WTC11 (cell line): ENCODE data around the gene NRXN3. TPM values are rescaled to one million over a fixed set of nuclear protein-coding genes. Genes with fewer than 3 reads are reported as not detected.

Experiments used
- ATAC-seq: fragments of 200-7000 bp; cut with Tn5 transposase; 2 replicates; pipeline ENCODE4 v1.10.0; 2021; ENCODE audit warnings: mild to moderate bottlenecking, moderate library complexity
- CTCF ChIA-PET: fragments of 300-600 bp; sonication (Branson Sonifier 250); formaldehyde crosslinking; loops from one replicate; lab custom pipeline; 2021; ENCODE audit warnings: antibody characterized with exemption; lab: Charles Lee
- POLR2A ChIA-PET: fragments of 350-600 bp; sonication (Branson Sonifier 250); formaldehyde crosslinking; loops from one replicate; lab custom pipeline; 2021; ENCODE audit warnings: antibody characterized with exemption; lab: Charles Lee
- DNase-seq: peaks from one replicate; pipeline ENCODE4 v3.0.0; 2021; ENCODE audit warnings: low spot score
- H3K27ac Mint-ChIP-seq: 2 replicates; pipeline ENCODE4 v1.8.0; 2021; ENCODE audit warnings: mixed read lengths
- H3K27me3 Mint-ChIP-seq: 2 replicates; pipeline ENCODE4 v1.8.0; 2021; ENCODE audit warnings: low read depth, mild to moderate bottlenecking, moderate library complexity, mixed read lengths
- H3K36me3 Mint-ChIP-seq: 2 replicates; pipeline ENCODE4 v1.8.0; 2021; ENCODE audit warnings: mixed read lengths
- H3K4me1 Mint-ChIP-seq: 2 replicates; pipeline ENCODE4 v1.8.0; 2022; ENCODE audit warnings: mixed read lengths
- H3K4me3 Mint-ChIP-seq: 2 replicates; pipeline ENCODE4 v1.8.0; 2021; ENCODE audit warnings: mild to moderate bottlenecking, moderate library complexity, mixed read lengths
- H3K9me3 Mint-ChIP-seq: 2 replicates; pipeline ENCODE4 v1.8.0; 2021; ENCODE audit warnings: mixed read lengths
- FOXK1 ChIP-seq: sonication (generic); formaldehyde crosslinking; IDR thresholded peaks from 2 replicates; pipeline ENCODE4 v1.8.0; 2022; ENCODE audit warnings: mild to moderate bottlenecking, moderate library complexity, missing genetic modification reagents
- NR1H2 ChIP-seq: sonication (generic); formaldehyde crosslinking; IDR thresholded peaks from 2 replicates; pipeline ENCODE4 v1.9.0; 2021; ENCODE audit warnings: mild to moderate bottlenecking, moderate library complexity, missing genetic modification reagents
- OVOL2 ChIP-seq: fragments of 250-450 bp; sonication (Bioruptor Pico); IDR thresholded peaks from 2 replicates; pipeline ENCODE4 v1.9.0; 2021; ENCODE audit warnings: mild to moderate bottlenecking, borderline replicate concordance
- SP1 ChIP-seq: sonication (generic); formaldehyde crosslinking; conservative IDR thresholded peaks from 2 replicates; pipeline ENCODE4 v1.8.1; 2022; ENCODE audit warnings: missing genetic modification reagents
- TEAD1 ChIP-seq: sonication (generic); formaldehyde crosslinking; IDR thresholded peaks from 2 replicates; pipeline ENCODE4 v1.8.0; 2022; ENCODE audit warnings: mild to moderate bottlenecking, missing genetic modification reagents
- ZBTB21 ChIP-seq: sonication (generic); formaldehyde crosslinking; IDR thresholded peaks from 2 replicates; pipeline ENCODE4 v1.8.1; 2023; ENCODE audit warnings: mild to moderate bottlenecking, missing genetic modification reagents, borderline replicate concordance
- ZNF121 ChIP-seq: sonication (generic); formaldehyde crosslinking; IDR thresholded peaks from 2 replicates; pipeline ENCODE4 v1.8.0; 2023; ENCODE audit warnings: missing genetic modification reagents
- ZNF263 ChIP-seq: sonication (generic); formaldehyde crosslinking; IDR thresholded peaks from 2 replicates; pipeline ENCODE4 v1.8.1; 2022; ENCODE audit warnings: low read depth, mild to moderate bottlenecking, moderate library complexity, missing genetic modification reagents
- ZNF317 ChIP-seq: sonication (generic); formaldehyde crosslinking; IDR thresholded peaks from 2 replicates; pipeline ENCODE4 v1.8.1; 2023; ENCODE audit warnings: low read depth, mild to moderate bottlenecking, moderate library complexity, missing genetic modification reagents, borderline replicate concordance
- ZNF423 ChIP-seq: fragments of 250-450 bp; sonication (Bioruptor Pico); IDR thresholded peaks from 2 replicates; pipeline ENCODE4 v2.1.2; 2022; ENCODE audit warnings: mild to moderate bottlenecking, moderate library complexity
- total RNA-seq: library from RNA; stranded (reverse); gene quantifications from 3 replicates; pipeline ENCODE4 v1.2.3, GENCODE V29; 2021
- TF ChIP-seq, protein P1 (sequence below): fragments of 200-600 bp; IDR thresholded peaks from 2 replicates; pipeline ENCODE4 v1.8.0; 2022; ENCODE audit warnings: antibody characterized with exemption
- TF ChIP-seq, protein P2 (sequence below): sonication (generic); formaldehyde crosslinking; IDR thresholded peaks from 2 replicates; pipeline ENCODE4 v1.8.1; 2023; ENCODE audit warnings: mild to moderate bottlenecking, missing genetic modification reagents, moderate library complexity
- TF ChIP-seq, protein P3 (sequence below): fragments of 250-450 bp; sonication (Bioruptor Pico); IDR thresholded peaks from 2 replicates; pipeline ENCODE4 v1.8.0; 2021; ENCODE audit warnings: mild to moderate bottlenecking
- TF ChIP-seq, protein P4 (sequence below): sonication (generic); formaldehyde crosslinking; IDR thresholded peaks from 2 replicates; pipeline ENCODE4 v1.8.0; 2023; ENCODE audit warnings: missing genetic modification reagents, mild to moderate bottlenecking, borderline replicate concordance
- TF ChIP-seq, protein P5 (sequence below): sonication (generic); formaldehyde crosslinking; IDR thresholded peaks from 2 replicates; pipeline ENCODE4 v1.8.1; 2023; ENCODE audit warnings: mild to moderate bottlenecking, missing genetic modification reagents, moderate library complexity
- TF ChIP-seq, protein P6 (sequence below): sonication (generic); formaldehyde crosslinking; IDR thresholded peaks from 2 replicates; pipeline ENCODE4 v1.8.1; 2022; ENCODE audit warnings: mild to moderate bottlenecking, moderate library complexity, missing genetic modification reagents
- TF ChIP-seq, protein P7 (sequence below): sonication (generic); formaldehyde crosslinking; IDR thresholded peaks from 2 replicates; pipeline ENCODE4 v1.8.0; 2022; ENCODE audit warnings: mild to moderate bottlenecking, missing genetic modification reagents
- TF ChIP-seq, protein P8 (sequence below): sonication (generic); formaldehyde crosslinking; IDR thresholded peaks from 2 replicates; pipeline ENCODE4 v1.8.1; 2023; ENCODE audit warnings: mild to moderate bottlenecking, moderate library complexity, missing genetic modification reagents
- TF ChIP-seq, protein P9 (sequence below): sonication (generic); formaldehyde crosslinking; IDR thresholded peaks from 2 replicates; pipeline ENCODE4 v1.8.1; 2022; ENCODE audit warnings: low read depth, missing genetic modification reagents, borderline replicate concordance

Gene NRXN3
- total RNA-seq, 1 experiment from 2014 or later = 3.0 TPM

DNA sequence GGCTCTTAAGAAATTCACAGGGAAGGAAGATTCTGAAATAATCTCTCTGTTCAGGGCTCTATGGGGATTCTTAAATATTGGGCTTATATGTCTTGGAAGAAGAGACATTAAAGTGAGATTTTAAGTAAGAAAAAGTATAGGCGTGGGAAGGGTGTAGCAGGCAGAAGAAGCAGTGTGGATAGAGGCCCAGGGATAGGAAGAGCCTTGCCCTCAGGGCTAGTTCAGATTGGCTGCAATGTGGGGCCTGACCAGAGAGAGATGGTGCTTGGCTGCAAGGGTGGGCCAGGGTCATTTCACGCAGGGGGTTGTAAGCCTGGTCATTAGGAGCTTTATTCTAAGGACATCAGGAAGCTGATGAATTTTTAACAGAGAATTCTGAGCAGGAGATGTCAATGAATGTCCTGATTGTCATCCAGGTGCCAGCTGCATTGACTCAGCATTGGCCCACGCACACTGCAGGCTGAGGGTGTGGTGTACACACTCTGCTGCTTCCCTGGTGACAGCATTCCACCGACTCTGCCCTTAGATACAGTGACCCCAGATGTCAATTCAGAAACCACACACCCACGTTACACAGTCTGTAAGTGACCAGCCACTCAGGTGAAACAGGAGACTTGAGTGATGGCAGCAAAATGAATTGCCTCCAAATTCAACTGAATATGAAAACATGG, 582.5 kb downstream of the NRXN3 start:
- no peak overlapping the region for H3K27ac Mint-ChIP-seq
- DNase-seq = no peak
- H3K4me3 Mint-ChIP-seq = no peak overlapping the region
- TF ChIP-seq, protein P1, sequence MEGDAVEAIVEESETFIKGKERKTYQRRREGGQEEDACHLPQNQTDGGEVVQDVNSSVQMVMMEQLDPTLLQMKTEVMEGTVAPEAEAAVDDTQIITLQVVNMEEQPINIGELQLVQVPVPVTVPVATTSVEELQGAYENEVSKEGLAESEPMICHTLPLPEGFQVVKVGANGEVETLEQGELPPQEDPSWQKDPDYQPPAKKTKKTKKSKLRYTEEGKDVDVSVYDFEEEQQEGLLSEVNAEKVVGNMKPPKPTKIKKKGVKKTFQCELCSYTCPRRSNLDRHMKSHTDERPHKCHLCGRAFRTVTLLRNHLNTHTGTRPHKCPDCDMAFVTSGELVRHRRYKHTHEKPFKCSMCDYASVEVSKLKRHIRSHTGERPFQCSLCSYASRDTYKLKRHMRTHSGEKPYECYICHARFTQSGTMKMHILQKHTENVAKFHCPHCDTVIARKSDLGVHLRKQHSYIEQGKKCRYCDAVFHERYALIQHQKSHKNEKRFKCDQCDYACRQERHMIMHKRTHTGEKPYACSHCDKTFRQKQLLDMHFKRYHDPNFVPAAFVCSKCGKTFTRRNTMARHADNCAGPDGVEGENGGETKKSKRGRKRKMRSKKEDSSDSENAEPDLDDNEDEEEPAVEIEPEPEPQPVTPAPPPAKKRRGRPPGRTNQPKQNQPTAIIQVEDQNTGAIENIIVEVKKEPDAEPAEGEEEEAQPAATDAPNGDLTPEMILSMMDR = no peak
- TF ChIP-seq ZNF317 (CRISPR knock-in tag) (no peak), NR1H2 (CRISPR knock-in tag) (no peak), ZNF263 (CRISPR knock-in tag) (no peak), ZBTB21 (CRISPR knock-in tag) (no peak), SP1 (CRISPR knock-in tag) (no peak), TEAD1 (CRISPR knock-in tag) (no peak), FOXK1 (CRISPR knock-in tag) (no peak), ZNF121 (CRISPR knock-in tag) (no peak), OVOL2 (CRISPR knock-in tag) (no peak), ZNF423 (CRISPR knock-in tag) (no peak)
- TF ChIP-seq, protein P2, sequence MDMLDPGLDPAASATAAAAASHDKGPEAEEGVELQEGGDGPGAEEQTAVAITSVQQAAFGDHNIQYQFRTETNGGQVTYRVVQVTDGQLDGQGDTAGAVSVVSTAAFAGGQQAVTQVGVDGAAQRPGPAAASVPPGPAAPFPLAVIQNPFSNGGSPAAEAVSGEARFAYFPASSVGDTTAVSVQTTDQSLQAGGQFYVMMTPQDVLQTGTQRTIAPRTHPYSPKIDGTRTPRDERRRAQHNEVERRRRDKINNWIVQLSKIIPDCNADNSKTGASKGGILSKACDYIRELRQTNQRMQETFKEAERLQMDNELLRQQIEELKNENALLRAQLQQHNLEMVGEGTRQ = no peak
- TF ChIP-seq, protein P3, sequence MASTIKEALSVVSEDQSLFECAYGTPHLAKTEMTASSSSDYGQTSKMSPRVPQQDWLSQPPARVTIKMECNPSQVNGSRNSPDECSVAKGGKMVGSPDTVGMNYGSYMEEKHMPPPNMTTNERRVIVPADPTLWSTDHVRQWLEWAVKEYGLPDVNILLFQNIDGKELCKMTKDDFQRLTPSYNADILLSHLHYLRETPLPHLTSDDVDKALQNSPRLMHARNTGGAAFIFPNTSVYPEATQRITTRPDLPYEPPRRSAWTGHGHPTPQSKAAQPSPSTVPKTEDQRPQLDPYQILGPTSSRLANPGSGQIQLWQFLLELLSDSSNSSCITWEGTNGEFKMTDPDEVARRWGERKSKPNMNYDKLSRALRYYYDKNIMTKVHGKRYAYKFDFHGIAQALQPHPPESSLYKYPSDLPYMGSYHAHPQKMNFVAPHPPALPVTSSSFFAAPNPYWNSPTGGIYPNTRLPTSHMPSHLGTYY (CRISPR knock-in tag) = no peak
- TF ChIP-seq, protein P4, sequence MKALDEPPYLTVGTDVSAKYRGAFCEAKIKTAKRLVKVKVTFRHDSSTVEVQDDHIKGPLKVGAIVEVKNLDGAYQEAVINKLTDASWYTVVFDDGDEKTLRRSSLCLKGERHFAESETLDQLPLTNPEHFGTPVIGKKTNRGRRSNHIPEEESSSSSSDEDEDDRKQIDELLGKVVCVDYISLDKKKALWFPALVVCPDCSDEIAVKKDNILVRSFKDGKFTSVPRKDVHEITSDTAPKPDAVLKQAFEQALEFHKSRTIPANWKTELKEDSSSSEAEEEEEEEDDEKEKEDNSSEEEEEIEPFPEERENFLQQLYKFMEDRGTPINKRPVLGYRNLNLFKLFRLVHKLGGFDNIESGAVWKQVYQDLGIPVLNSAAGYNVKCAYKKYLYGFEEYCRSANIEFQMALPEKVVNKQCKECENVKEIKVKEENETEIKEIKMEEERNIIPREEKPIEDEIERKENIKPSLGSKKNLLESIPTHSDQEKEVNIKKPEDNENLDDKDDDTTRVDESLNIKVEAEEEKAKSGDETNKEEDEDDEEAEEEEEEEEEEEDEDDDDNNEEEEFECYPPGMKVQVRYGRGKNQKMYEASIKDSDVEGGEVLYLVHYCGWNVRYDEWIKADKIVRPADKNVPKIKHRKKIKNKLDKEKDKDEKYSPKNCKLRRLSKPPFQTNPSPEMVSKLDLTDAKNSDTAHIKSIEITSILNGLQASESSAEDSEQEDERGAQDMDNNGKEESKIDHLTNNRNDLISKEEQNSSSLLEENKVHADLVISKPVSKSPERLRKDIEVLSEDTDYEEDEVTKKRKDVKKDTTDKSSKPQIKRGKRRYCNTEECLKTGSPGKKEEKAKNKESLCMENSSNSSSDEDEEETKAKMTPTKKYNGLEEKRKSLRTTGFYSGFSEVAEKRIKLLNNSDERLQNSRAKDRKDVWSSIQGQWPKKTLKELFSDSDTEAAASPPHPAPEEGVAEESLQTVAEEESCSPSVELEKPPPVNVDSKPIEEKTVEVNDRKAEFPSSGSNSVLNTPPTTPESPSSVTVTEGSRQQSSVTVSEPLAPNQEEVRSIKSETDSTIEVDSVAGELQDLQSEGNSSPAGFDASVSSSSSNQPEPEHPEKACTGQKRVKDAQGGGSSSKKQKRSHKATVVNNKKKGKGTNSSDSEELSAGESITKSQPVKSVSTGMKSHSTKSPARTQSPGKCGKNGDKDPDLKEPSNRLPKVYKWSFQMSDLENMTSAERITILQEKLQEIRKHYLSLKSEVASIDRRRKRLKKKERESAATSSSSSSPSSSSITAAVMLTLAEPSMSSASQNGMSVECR (CRISPR knock-in tag) = no peak
- TF ChIP-seq, protein P5, sequence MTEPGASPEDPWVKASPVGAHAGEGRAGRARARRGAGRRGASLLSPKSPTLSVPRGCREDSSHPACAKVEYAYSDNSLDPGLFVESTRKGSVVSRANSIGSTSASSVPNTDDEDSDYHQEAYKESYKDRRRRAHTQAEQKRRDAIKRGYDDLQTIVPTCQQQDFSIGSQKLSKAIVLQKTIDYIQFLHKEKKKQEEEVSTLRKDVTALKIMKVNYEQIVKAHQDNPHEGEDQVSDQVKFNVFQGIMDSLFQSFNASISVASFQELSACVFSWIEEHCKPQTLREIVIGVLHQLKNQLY (CRISPR knock-in tag) = no peak
- TF ChIP-seq, protein P6, sequence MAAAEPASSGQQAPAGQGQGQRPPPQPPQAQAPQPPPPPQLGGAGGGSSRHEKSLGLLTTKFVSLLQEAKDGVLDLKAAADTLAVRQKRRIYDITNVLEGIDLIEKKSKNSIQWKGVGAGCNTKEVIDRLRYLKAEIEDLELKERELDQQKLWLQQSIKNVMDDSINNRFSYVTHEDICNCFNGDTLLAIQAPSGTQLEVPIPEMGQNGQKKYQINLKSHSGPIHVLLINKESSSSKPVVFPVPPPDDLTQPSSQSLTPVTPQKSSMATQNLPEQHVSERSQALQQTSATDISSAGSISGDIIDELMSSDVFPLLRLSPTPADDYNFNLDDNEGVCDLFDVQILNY (CRISPR knock-in tag) = no peak
- TF ChIP-seq, protein P7, sequence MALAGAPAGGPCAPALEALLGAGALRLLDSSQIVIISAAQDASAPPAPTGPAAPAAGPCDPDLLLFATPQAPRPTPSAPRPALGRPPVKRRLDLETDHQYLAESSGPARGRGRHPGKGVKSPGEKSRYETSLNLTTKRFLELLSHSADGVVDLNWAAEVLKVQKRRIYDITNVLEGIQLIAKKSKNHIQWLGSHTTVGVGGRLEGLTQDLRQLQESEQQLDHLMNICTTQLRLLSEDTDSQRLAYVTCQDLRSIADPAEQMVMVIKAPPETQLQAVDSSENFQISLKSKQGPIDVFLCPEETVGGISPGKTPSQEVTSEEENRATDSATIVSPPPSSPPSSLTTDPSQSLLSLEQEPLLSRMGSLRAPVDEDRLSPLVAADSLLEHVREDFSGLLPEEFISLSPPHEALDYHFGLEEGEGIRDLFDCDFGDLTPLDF (CRISPR knock-in tag) = no peak
- TF ChIP-seq, protein P8, sequence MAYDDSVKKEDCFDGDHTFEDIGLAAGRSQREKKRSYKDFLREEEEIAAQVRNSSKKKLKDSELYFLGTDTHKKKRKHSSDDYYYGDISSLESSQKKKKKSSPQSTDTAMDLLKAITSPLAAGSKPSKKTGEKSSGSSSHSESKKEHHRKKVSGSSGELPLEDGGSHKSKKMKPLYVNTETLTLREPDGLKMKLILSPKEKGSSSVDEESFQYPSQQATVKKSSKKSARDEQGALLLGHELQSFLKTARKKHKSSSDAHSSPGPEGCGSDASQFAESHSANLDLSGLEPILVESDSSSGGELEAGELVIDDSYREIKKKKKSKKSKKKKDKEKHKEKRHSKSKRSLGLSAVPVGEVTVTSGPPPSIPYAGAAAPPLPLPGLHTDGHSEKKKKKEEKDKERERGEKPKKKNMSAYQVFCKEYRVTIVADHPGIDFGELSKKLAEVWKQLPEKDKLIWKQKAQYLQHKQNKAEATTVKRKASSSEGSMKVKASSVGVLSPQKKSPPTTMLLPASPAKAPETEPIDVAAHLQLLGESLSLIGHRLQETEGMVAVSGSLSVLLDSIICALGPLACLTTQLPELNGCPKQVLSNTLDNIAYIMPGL (CRISPR knock-in tag) = no peak
- TF ChIP-seq, protein P9, sequence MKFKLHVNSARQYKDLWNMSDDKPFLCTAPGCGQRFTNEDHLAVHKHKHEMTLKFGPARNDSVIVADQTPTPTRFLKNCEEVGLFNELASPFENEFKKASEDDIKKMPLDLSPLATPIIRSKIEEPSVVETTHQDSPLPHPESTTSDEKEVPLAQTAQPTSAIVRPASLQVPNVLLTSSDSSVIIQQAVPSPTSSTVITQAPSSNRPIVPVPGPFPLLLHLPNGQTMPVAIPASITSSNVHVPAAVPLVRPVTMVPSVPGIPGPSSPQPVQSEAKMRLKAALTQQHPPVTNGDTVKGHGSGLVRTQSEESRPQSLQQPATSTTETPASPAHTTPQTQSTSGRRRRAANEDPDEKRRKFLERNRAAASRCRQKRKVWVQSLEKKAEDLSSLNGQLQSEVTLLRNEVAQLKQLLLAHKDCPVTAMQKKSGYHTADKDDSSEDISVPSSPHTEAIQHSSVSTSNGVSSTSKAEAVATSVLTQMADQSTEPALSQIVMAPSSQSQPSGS (CRISPR knock-in tag) = no peak
- no peaks in the 10 kb centered on the region for H3K9me3 Mint-ChIP-seq
- POLR2A ChIA-PET = no interaction called here
- CTCF ChIA-PET = no interaction called here
- no peaks in the 10 kb centered on the region for H3K27me3 Mint-ChIP-seq
- peaks cover 19% of the 10 kb centered on the region for H3K4me1 Mint-ChIP-seq
- no peak for ATAC-seq
- no peaks in the 10 kb centered on the region for H3K36me3 Mint-ChIP-seq
